Calu3 (cell line): ENCODE measurements around the gene NOB1. TPM values are rescaled to one million over a fixed set of nuclear protein-coding genes. Genes with fewer than 3 reads are reported as not detected.

Experiments
- BruUV-seq: library from RNA; stranded (reverse); fragments of 400-500 nt; replicated peaks from 2 replicates; lab custom pipeline; 2021; lab: Mats Ljungman, UMichigan
- CTCF ChIA-PET: fragments of 300-600 bp; sonication (Branson Sonifier 250); formaldehyde crosslinking; loops from one replicate; lab custom pipeline; 2022; ENCODE audit warnings: antibody characterized with exemption; lab: Charles Lee
- DNase-seq: peaks from one replicate; pipeline ENCODE4 v3.0.0; 2022
- H3K27ac Mint-ChIP-seq: one replicate; pipeline ENCODE4 v1.8.0; 2022; ENCODE audit warnings: mixed read lengths; ENCODE audit not compliant: unreplicated experiment
- H3K27me3 Mint-ChIP-seq: one replicate; pipeline ENCODE4 v1.8.0; 2022; ENCODE audit warnings: mixed read lengths; ENCODE audit not compliant: unreplicated experiment
- H3K36me3 Mint-ChIP-seq: one replicate; pipeline ENCODE4 v1.8.0; 2022; ENCODE audit warnings: mild to moderate bottlenecking, moderate library complexity, mixed read lengths; ENCODE audit not compliant: insufficient read depth, unreplicated experiment
- H3K4me1 Mint-ChIP-seq: one replicate; pipeline ENCODE4 v1.8.0; 2022; ENCODE audit warnings: mild to moderate bottlenecking, low read depth, mixed read lengths; ENCODE audit not compliant: unreplicated experiment
- H3K4me3 Mint-ChIP-seq: one replicate; pipeline ENCODE4 v1.8.0; 2022; ENCODE audit warnings: mild to moderate bottlenecking, low read depth, moderate library complexity, mixed read lengths; ENCODE audit not compliant: unreplicated experiment
- H3K9me3 Mint-ChIP-seq: one replicate; pipeline ENCODE4 v1.8.0; 2022; ENCODE audit warnings: low read depth, mixed read lengths; ENCODE audit not compliant: unreplicated experiment
- CTCF ChIP-seq: fragments of 200-600 bp; IDR thresholded peaks from one replicate; pipeline ENCODE4 v1.8.0; 2022; ENCODE audit warnings: antibody characterized with exemption; ENCODE audit not compliant: unreplicated experiment
- intact Hi-C: fragments of 100-400 bp; cut with micrococcal nuclease; formaldehyde crosslinking; loops from one replicate; pipeline ENCODE4 v1.10.0; 2022; ENCODE audit not compliant: unreplicated experiment
- total RNA-seq: library from RNA; stranded (reverse); gene quantifications from 2 replicates; pipeline ENCODE4 v1.2.3, GENCODE V29; 2022

The NOB1 gene
- total RNA-seq, 1 experiment from 2014 or later, result 82.4 TPM

- intact Hi-C loops, result no loop called here
- Mint-ChIP-seq H3K36me3 (peaks cover 34% of the 10 kb centered on the region), H3K4me3 (no peak overlapping the region), H3K4me1 (no peaks in the 10 kb centered on the region), H3K9me3 (no peaks in the 10 kb centered on the region), H3K27me3 (no peaks in the 10 kb centered on the region), H3K27ac (no peak overlapping the region)
- no peak for DNase-seq
- no TSS peak for BruUV-seq
- no peak for TF ChIP-seq CTCF
- CTCF ChIA-PET, result no interaction called here
Observed at GRCh38 chr16:69698404-69698803, 56.3 kb downstream of the NOB1 start.

- no peaks in the 10 kb centered on the region for H3K27me3 Mint-ChIP-seq
- no peak overlapping the region for H3K27ac Mint-ChIP-seq
- TF ChIP-seq CTCF, result no peak
- DNase-seq, result no peak
- no peak overlapping the region for H3K4me3 Mint-ChIP-seq
- CTCF ChIA-PET, result no interaction called here
- intact Hi-C loops, result no loop called here
- no TSS peak for BruUV-seq
- H3K36me3 Mint-ChIP-seq, result peaks cover 60% of the 10 kb centered on the region
- H3K9me3 Mint-ChIP-seq, result no peaks in the 10 kb centered on the region
- no peaks in the 10 kb centered on the region for H3K4me1 Mint-ChIP-seq
Observed at GRCh38 chr16:69693916-69694315, 60.8 kb downstream of the NOB1 start.

GRCh38 chr16:69691980-69692911 lies 62.5 kb downstream of the NOB1 start:
- Mint-ChIP-seq H3K36me3 (peaks cover 56% of the 10 kb centered on the region), H3K4me3 (no peak overlapping the region), H3K9me3 (no peaks in the 10 kb centered on the region), H3K4me1 (no peaks in the 10 kb centered on the region), H3K27ac (no peak overlapping the region), H3K27me3 (no peaks in the 10 kb centered on the region)
- intact Hi-C loops, result no loop called here
- TF ChIP-seq CTCF, result no peak
- no TSS peak for BruUV-seq
- DNase-seq, result no peak
- CTCF ChIA-PET, result no interaction called here

Other genes with a start within 250 kb of the NOB1 start
- gene NFAT5, start 189.0 kb downstream of the NOB1 start, total RNA-seq, result 57.9 and 64.3 TPM in 2 replicates
- gene NQO1, start 28.4 kb downstream of the NOB1 start, total RNA-seq, result 365 and 415 TPM in 2 replicates
- 47.5 and 53.8 TPM in 2 replicates for gene WWP2, start 7.4 kb upstream of the NOB1 start, total RNA-seq
- gene CLEC18A, start 196.4 kb upstream of the NOB1 start, total RNA-seq, result 2.2 and 3.6 TPM in 2 replicates